Left ventricle myocardium inferior (tissue), 1 donor: ENCODE data around the gene KPNA4. TPM values are rescaled to one million over a fixed set of nuclear protein-coding genes. Genes with fewer than 3 reads are reported as not detected.

ENCODE experiments used
- DNase-seq: peaks from one replicate; pipeline ENCODE4 v3.0.0-alpha.2; 2020
- H3K27ac ChIP-seq: fragments of 200-600 bp; replicated peaks from 2 replicates; pipeline ENCODE4 v1.8.0; 2021
- H3K27me3 ChIP-seq: fragments of 200-600 bp; 2 replicates; pipeline ENCODE4 v1.8.0; 2021; ENCODE audit warnings: low read depth
- H3K36me3 ChIP-seq: fragments of 200-600 bp; 2 replicates; pipeline ENCODE4 v1.8.0; 2021
- H3K4me1 ChIP-seq: fragments of 200-600 bp; 2 replicates; pipeline ENCODE4 v1.8.0; 2021
- H3K4me3 ChIP-seq: fragments of 200-600 bp; 2 replicates; pipeline ENCODE4 v1.8.0; 2021; ENCODE audit warnings: mild to moderate bottlenecking, moderate library complexity
- H3K9me3 ChIP-seq: fragments of 200-600 bp; replicated peaks from 2 replicates; pipeline ENCODE4 v1.8.0; 2021
- CTCF ChIP-seq: fragments of 200-600 bp; IDR thresholded peaks from 2 replicates; pipeline ENCODE4 v1.8.0; 2021; ENCODE audit warnings: antibody characterized with exemption, mild to moderate bottlenecking, borderline replicate concordance
- intact Hi-C: fragments of 100-400 bp; cut with micrococcal nuclease; formaldehyde crosslinking; loops from one replicate; pipeline ENCODE4 v1.11.0; 2022
- total RNA-seq: library from RNA; stranded (reverse); fragmentation: NEBNext Ultra II Directional; extraction: Animal tissue kit (Norgen Biotek cat#: 25700); gene quantifications from one replicate; pipeline ENCODE4 v1.2.1, GENCODE V29; 2021
- donor health status: DM: no; HTN: yes; CAD: no; lungs with severe emphysema.

KPNA4 gene
- total RNA-seq, 1 donor from 2014 or later = 130 TPM

GRCh38 chr3:160588023-160588422 is 22.7 kb upstream of the KPNA4 start:
- intact Hi-C loops = no loop called here

DNA sequence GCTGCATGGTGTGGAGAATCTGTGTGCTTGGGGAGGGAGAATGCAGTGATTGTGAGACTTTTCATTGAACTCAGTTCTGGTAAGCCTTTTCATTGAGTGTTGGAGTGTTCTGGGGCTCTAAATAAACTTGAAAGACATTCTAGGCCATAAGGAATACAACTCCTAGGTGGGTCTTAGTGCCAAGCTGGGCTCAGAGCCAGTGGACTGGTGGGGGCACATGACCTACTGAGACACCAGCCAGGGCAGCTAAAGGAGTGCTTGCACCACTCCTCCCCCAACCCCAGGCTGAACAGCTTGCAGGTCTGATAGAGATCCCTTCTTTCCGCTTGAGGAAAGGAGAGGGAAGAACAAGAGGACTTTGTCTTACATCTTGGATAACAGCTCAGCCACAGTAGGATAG is 21.7 kb upstream of the KPNA4 start:
- intact Hi-C loops = no loop called here
- Histone ChIP-seq H3K4me1 (no peaks in the 10 kb centered on the region), H3K27ac (no peak overlapping the region), H3K27me3 (no peaks in the 10 kb centered on the region), H3K9me3 (peaks cover 30% of the 10 kb centered on the region), H3K4me3 (no peak overlapping the region), H3K36me3 (no peaks in the 10 kb centered on the region)
- no peak for TF ChIP-seq CTCF
- DNase-seq = no peak

More at GRCh38 chr3:160588023-160588422, 22.7 kb upstream of the KPNA4 start:
- Histone ChIP-seq H3K36me3 (no peaks in the 10 kb centered on the region), H3K4me3 (no peak overlapping the region), H3K27ac (no peak overlapping the region), H3K4me1 (no peaks in the 10 kb centered on the region), H3K9me3 (peaks cover 37% of the 10 kb centered on the region), H3K27me3 (no peaks in the 10 kb centered on the region)
- DNase-seq = no peak
- no peak for TF ChIP-seq CTCF

DNA sequence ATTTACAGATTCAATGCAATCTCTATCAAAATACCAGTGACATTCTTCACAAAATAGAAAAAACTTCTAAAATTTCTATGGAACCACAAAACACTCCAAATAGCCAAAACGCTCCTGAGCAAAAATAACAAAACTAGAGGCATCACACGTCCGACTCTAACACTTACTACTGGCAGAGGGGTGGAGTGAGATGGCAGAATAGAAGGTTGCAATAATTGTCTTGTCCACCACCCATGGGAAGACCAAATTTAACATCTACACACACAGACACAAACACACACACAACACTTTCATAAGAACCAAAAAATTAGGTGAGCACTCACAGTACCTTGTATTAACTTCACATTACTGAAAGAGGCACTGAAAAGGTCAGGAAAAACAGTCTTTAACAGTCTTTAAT is 21.3 kb upstream of the KPNA4 start:
- H3K9me3 ChIP-seq = peaks cover 30% of the 10 kb centered on the region
- no peaks in the 10 kb centered on the region for H3K36me3 ChIP-seq
- intact Hi-C loops = no loop called here
- no peak for DNase-seq
- H3K27me3 ChIP-seq = no peaks in the 10 kb centered on the region
- H3K4me3 ChIP-seq = no peak overlapping the region
- no peak for TF ChIP-seq CTCF
- no peak overlapping the region for H3K27ac ChIP-seq
- H3K4me1 ChIP-seq = no peaks in the 10 kb centered on the region

DNA sequence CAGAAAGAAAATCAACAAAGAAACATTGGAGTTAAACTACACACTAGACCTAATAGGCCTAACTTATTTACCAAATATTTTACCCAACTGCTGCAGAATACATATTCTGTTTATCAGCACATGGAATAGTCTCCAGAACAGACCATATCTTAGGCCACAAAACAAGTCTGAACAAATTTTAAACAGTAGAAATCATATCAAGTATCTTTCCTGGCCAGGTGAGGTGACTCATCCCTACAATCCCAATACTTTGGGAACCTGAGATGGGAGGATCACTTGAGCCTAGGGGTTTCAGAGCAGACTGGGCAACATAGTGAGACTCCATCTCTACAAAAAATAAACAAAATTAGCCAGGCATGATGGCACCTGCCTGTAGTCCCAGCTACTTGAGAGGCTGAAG is 18.1 kb upstream of the KPNA4 start:
- H3K27me3 ChIP-seq = no peaks in the 10 kb centered on the region
- H3K4me1 ChIP-seq = no peaks in the 10 kb centered on the region
- DNase-seq = no peak
- no peak overlapping the region for H3K4me3 ChIP-seq
- no peak overlapping the region for H3K27ac ChIP-seq
- intact Hi-C loops = no loop called here
- no peaks in the 10 kb centered on the region for H3K36me3 ChIP-seq
- H3K9me3 ChIP-seq = peaks cover 27% of the 10 kb centered on the region
- no peak for TF ChIP-seq CTCF

DNA sequence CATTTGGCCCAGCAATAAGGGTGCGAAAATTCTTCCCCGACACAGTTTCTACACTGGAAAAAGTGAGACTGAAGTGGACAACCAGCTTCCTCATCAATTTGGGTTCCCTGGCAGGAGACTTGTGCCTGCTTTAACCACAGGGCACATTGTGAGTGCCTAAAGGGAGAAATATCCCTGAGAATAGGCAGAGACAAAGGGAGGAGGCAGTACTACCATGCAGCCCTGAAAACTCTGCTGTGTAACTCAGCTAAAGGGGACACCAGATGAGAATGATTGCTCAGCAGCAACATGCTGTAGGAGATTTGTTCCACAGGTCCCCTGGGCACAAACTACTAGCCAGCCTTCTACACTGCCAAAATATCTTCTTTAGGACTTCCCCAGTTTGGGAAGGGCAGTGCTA is 15.6 kb upstream of the KPNA4 start:
- no peak for TF ChIP-seq CTCF
- Histone ChIP-seq H3K4me1 (peaks cover 8% of the 10 kb centered on the region), H3K27ac (no peak overlapping the region), H3K27me3 (no peaks in the 10 kb centered on the region), H3K4me3 (no peak overlapping the region), H3K9me3 (peaks cover 27% of the 10 kb centered on the region), H3K36me3 (no peaks in the 10 kb centered on the region)
- no peak for DNase-seq
- intact Hi-C loops = no loop called here
